HG02798 (cell line): Measurements from ENCODE around the gene OR14A16.

Source experiments
- ATAC-seq: cut with Tn5 transposase; IDR thresholded peaks from one replicate; pipeline ENCODE4 v1.9.1; 2021; ENCODE audit warnings: mild to moderate bottlenecking; ENCODE audit not compliant: unreplicated experiment, poor library complexity

OR14A16 gene, protein sequence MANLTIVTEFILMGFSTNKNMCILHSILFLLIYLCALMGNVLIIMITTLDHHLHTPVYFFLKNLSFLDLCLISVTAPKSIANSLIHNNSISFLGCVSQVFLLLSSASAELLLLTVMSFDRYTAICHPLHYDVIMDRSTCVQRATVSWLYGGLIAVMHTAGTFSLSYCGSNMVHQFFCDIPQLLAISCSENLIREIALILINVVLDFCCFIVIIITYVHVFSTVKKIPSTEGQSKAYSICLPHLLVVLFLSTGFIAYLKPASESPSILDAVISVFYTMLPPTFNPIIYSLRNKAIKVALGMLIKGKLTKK

GRCh38 chr1:247824023-247824422 is at the start of gene OR14A16:
Gene OR14A16, minus strand, starts transcription at chr1:247824119. Its CDS starts 8,390 bp downstream, at chr1:247815729.
- peak; percentile 56 for ATAC-seq

DNA sequence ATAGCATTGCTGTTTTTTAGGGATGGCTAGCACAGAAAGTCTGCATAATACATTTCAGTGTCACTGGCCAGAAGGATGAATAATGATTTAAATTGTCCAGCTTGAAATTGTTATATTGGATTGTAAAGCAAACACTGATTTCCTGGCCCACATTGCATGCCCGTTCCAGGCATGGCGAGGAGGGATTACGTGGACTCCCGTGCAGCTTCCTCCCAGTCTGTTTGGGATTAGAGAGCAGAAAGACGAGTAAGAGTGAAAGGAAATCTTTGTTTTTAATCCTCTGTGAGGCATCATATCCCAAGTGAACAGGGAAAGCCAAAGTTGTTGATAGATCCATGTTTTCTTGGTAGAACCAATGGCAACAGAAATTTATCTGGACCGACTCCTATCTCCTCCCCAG is 41.5 kb upstream of the OR14A16 start:
- no peak for ATAC-seq

DNA sequence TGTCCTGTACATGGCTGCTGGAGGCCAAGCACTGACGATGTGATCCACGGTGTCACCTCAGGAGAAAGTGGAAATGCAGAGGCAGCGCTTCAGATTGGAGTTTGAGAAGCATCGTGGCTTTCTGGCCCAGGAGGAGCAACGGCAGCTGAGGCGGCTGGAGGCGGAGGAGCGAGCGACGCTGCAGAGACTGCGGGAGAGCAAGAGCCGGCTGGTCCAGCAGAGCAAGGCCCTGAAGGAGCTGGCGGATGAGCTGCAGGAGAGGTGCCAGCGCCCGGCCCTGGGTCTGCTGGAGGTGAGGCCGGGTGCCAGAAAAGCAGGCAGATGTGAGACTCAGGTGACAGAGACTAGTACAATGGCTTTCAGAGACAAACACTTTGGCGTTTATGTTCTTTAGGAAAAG is 40.7 kb upstream of the OR14A16 start:
- no peak for ATAC-seq

DNA sequence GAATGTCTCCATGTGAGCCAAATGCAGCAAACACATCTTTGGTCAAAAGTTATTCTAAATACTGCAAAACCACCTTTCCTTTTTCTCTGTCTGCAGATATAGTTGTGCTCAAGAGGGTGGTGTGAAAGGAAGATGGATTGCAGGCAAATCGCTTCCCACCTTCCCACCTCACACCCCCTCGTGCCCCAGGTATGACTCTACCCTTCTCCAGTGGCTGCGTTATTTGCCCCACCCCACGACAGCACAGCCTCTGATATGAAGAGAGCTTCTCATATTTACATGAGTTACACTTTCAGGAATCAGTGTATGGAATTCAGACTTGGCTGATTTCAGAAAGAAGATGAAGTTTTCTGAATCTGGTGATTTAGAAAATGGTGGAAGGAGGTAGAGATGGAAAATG is 38.8 kb upstream of the OR14A16 start:
- ATAC-seq = no peak

GRCh38 chr1:247857985-247858619 is 34.2 kb upstream of the OR14A16 start:
- no peak for ATAC-seq

- ATAC-seq = peak; percentile 48
Measured at GRCh38 chr1:247857069-247857984, 33.4 kb upstream of the OR14A16 start, which contains the start of gene TRIM58. Gene TRIM58, plus strand, starts transcription at chr1:247857187. Its CDS starts 60 bp downstream, at chr1:247857247.

DNA sequence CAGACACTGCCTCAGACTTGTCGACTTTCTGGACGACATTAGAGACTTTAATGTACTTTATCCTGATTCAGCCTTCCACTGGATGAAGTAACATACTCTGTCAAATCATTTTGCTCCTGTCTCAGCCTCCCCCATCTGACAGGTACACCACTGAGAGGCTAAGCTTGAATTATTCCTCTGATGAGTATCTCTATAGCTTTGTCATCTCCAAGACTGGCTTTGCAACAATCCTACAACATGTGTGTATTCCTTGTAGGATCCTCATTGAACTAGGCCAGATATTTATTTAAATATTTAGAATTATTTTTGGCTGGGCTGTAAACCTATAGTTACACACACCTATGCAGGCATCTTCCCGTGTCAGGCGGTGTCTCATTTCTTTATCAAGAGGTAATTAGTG is 32.0 kb upstream of the OR14A16 start:
- ATAC-seq = no peak

- no peak for ATAC-seq
Measured at GRCh38 chr1:247854899-247855545, 31.1 kb upstream of the OR14A16 start.

DNA sequence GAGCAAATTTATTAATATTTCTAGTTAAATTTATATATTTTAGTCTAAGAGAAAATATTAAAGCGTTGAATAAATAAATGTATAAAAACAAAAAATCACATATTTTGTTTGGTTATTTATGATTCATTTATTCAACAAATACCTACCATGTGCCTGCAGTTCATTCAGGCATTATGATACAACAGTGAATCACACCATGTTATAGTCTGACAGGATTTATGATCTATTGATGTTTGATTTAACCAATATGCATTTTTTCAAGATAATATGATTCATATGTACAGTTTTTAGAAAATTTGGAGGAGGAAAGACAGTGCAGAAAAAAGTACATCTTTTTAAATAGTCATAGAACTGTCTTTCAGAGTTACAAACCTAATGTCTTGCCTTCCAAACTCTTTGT is 25.7 kb upstream of the OR14A16 start:
- no peak for ATAC-seq

GRCh38 chr1:247848346-247848745 is 24.4 kb upstream of the OR14A16 start:
- no peak for ATAC-seq

- no peak for ATAC-seq
Measured at GRCh38 chr1:247845693-247846017, 21.7 kb upstream of the OR14A16 start.

DNA sequence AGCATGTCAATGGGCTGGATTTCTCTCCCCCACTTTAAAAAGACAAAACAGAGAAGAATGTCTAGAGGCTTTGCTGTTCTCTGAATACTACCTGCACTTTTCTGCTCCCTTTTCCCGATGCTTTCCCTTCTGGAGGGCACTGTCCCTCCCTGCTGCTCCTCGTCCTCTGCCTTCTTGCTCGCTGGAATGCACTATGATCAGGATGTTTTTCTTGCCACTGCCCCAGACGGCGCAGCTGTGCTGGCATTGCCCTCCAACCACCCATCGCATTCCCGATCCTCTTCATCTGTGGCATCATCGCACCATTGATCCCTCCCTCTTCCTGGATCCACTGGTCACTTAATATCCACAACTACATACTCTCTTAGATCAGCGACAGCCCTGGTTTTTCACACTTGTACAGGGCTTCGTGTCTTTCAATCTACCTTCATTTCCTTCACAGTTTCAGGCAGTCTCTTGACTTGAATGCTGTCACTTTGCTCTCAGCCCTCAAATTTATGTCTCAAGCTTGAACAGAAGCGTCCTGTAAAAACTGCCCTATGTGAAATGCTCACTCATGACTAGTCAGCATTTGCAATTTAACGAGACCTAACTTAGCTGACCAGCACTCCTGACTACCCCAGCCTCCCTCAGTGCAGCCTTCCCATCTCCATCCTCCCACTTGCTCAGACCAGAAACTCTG is 21.2 kb upstream of the OR14A16 start:
- ATAC-seq = no peak

GRCh38 chr1:247843411-247843810 is 19.5 kb upstream of the OR14A16 start:
- ATAC-seq = no peak

GRCh38 chr1:247841796-247842195 is 17.9 kb upstream of the OR14A16 start, which contains the start of gene OR11L1:
Gene OR11L1, minus strand, starts transcription at chr1:247841896. Its CDS starts 0 bp downstream, at chr1:247841896.
- ATAC-seq = no peak

DNA sequence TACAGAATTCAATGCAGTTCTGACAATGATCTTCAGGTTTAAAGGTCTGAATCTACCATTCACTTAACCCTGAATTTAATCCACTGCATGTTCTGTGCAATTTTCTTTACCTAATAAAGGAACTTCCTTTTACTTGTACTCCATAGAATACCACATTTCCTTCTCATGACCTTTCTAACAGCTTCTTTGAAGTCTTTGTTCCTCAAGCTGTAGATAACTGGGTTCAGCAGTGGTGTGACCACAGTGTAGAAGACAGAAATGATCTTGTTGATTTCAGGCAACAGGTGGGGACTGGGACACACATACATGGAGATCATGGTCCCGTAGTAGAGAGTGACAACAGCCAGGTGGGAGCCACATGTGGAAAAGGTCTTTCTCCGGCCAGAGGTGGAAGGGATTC is 16.9 kb upstream of the OR14A16 start:
- ATAC-seq = no peak

DNA sequence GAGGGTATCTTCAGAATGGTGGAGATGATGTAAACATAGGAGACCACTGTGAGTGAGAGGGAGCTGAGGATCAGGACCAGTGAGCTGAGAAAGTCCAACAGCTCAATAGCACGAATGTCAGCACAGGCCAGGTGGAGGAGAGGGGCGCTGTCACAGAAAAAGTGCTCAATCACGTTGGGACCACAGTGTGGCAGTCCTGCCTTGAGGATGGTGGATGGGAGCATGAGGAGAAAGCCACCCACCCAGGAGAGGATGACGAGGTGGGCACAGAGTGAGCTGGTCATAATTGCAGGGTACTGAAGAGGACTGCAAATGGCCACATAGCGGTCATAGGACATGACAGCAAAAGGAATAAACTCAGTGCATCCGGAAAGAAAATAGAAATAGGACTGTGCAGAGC is 9.7 kb upstream of the OR14A16 start:
- no peak for ATAC-seq

DNA sequence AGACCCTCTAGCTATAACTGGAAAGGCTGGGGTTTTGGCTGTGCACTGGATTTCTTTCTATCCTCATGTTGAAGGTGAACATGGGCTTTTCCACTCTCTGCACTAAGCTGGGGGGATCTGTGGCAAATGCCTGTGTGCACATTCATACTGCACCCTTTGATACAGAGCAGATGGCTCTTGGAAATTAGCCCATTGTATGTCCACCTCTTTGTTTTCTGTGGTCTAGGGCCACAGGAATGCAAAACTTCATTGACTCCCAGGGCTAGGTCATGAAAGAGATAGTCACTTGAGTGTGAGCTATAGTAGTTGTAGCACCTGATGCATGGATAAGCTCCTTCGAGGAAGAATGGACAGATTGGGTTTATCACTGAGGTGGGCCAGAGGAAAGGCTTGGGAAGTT is 5.7 kb upstream of the OR14A16 start:
- no peak for ATAC-seq

DNA sequence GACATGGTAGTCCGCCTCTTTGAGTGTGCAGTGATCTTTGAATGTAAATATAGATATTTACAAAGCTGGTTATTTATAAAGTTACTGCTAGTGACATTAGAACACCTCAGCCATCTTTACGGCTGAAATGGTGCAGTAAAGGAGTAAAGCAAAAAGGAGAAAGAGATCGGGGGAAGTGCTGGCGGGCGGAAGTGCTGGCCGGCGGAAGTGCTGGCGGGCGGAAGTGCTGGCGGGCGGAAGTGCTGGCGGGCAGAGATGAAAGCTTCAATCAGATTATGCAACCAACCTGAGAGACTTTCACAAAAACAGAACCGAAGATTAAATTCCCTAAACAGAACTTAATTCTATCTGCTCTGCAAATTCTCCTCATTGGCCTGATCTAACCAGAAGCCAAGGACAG is 1.4 kb upstream of the OR14A16 start:
- no peak for ATAC-seq

GRCh38 chr1:247822060-247822459 is 1.9 kb downstream of the OR14A16 start:
- ATAC-seq = no peak

DNA sequence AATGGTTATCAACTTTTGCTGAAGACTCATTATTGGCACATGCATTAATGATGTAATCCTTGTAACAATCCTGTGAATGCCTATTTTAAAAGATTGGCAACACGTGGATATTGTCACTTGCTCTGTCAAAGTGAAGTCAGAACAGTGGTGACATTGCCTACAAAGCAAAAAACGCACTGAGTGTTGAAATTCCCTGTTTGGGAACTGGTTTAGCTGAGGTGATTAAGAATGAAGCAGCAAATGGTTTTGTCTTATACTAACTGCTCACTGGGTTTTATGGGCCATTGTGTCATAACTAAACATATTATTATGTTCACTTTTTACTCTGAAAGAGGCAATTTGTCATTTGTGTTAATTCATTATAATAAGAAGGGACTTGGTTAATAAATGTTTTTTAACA is 11.3 kb downstream of the OR14A16 start:
- ATAC-seq = no peak
